Activated gamma-delta T cell treated with Interleukin-2 at 50 U/mL for 16 hours (primary cell): ENCODE measurements around the gene TPM1.

Experiments
- DNase-seq: peaks from one replicate; pipeline ENCODE4 v3.0.0-alpha.2; 2020

TPM1 gene

DNA sequence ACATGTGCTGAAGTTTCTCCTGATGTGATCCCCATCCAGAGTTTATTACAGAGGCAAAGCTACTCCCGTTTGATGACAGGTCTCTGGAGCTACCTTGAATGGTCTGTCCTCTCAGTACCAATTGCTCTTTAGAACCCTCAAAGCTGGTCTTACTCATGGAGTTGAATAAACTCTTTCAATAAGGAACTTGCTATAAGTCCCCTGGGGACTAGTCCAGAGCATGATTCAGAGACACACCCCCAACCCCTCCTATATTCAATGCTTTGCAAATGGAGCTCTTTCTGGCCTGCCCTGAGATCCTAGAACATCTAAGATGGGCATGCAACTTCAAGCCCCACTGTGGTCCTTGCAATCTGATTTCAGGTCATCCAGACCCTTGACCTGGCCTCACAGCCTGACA lies 23.9 kb upstream of the TPM1 start:
- no peak for DNase-seq

DNA sequence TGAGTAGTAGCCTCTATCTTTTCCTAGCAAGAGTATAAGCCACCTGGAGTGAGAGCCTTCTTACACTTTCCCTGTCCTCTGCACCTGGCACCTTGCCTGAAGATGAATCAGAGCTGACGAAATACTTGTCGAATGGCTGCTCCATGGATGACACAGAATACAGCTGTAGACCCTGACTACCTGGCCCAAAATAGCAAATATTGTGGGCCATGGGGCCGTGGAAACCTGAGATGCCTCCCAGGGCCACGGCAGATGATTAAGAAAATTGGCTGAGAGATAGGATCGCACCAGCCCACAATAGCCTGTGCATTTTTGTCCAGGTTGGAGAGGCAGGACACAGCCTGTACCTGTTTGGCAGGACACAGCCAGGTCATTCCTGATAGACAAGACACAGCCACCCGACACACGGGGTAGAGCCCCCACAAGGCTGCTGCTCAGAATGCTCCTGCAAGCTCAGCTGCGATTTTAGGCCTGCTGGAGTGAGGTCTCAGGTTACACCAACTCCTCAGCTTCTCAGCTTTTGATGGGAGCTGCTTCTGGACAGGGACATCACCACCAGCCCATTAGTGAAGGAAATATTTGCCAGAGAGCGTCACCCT lies 22.9 kb upstream of the TPM1 start:
- DNase-seq = no peak

DNA sequence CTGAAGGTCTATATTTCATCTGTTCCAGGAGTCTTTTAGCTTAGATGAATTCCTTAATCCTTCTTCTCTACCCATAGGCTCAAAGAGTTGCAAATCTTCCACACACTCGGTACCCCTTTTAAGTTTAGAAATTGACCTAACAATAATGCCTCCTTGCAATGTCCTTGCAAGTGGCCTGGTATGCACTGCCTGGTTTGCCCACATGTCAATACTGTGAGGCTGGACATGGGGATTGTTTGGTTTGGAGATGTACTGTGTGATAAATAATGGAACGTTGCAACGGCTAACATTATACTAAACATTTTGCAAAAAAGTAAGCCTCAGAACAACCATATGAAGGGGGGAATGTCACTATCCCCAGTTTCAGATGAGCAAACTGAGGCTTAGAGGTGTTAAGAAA lies 22.4 kb upstream of the TPM1 start:
- no peak for DNase-seq

DNA sequence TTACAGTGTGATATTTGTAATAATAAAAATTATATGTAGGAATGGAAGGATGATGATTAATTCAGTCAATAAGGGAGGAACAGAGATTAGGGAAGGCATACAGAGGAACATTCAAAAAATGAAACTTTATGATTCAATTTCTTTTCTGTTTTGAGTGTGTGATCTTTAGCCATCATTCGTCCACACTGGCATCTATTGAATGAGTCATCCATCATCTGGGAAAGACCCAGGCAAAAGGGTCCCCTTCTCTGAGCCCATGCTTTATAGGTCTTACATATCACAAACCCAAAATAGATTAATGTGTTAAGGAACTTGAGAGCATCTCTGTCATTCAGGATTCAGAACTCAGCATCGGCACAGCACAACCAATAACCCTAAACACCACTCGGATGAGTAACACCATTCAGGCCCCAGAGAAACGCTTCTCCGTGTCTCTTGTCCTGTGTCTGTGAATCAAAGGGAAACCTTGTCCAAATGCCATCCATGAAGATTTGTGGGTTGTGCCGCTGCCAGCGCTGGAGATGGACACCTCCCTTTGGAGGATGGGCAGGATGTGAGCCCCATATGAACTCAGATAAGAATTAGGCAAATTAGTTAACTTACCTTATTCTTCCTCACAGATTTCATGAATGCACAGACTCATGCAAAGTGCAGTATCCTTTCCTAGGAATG lies 21.7 kb upstream of the TPM1 start:
- DNase-seq = no peak

DNA sequence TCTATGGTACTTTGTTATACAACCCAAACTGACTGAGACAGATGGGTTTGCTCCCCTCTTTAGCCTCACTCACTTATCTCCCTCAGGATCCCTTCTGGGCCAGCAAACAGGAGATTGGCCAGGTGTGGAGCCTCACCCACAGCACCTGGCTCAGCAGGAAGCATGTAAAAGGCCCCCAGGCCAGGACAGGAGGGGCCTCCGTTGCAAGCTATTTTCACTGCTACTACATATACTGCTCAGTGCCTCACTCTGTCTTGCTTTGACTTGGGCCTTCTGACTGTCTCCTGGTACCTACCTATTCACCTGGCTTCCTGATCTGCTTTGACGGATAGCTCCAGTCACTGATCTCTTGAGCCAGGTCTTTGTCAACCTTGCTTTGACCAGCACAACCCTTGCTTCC lies 20.4 kb upstream of the TPM1 start:
- DNase-seq = no peak

DNA sequence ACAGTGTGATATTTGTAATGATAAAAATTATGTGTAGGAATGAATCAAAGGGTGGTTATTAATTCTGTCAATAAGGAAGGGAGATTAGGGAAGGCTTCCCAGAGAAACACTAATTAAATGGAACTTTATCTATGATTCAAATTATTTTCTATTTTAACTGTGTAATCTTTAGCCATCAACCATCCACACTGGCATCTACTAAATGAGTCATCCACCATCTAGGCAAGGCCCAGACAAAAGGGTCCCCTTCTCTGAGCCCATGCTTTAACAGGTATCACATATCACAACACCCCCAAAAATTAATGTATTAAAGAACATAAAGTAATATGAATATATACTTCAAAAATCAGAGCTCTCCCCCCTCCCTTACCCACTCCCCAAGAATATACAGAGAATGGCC lies 19.9 kb upstream of the TPM1 start:
- no peak for DNase-seq

DNA sequence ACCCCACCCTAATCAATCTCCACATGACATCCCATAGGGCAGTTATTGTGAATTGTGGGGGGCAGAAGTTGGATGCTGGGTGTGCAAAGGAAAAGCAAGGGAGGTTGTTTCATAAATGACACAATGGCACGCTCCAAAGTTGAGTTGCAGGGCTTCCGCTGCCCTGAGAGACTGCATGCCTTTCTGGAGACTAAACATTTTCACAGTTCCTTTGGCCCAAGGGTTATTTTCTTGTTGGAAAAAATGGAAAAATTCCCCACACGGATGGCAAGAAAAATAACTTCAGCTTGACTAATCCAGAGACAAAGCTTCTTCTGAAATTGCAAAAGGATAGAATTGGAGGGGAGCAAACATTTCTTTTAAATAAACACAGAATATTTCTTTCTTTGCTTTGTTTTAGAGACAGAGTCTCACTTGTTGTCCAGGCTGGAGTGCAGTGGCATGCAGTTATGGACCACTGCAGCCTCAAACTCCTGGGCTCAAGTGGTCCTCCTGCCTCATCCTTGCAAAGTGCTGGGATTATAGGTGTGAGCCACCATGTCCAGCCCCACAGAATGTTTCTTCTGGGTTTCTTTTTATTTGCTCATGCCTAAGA lies 19.1 kb upstream of the TPM1 start:
- DNase-seq = no peak

DNA sequence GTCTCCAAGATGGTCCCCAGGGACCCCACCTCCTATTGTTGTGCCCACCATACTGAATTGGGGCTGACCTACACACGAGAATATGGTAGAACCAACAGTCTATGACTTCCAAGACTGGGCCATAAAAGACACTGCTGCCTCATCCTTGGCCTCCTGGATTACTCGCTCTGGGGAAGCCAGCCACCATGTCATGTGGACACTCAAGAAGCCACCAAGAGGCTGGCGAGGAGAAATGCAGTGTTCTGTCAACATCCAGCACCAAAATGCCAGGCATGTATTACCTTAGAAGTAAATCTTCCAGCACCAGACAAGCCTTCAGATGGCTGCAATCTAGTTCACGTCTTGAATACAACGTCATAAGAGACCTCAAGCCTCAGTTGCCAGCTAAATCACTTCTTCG lies 17.1 kb upstream of the TPM1 start:
- no peak for DNase-seq

DNA sequence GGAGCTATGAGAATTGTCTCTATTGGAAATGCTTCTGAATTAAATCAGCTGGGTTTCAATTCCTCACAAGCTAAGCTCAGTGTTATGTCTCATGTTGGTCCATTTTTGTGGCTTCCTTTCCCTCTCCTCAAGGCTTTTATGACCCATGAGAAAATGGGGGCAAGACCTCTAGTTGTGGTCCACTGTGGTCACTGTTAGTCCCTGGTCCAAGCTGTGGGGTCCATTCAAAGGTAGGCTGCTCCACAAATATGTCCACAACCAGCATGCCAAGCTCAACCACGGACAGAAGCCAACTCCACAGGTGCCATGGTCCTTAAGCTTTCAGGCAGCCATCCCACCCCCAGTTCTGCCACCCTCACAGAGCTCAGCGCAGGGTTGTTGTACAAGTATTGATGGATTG lies 14.9 kb upstream of the TPM1 start:
- no peak for DNase-seq

DNA sequence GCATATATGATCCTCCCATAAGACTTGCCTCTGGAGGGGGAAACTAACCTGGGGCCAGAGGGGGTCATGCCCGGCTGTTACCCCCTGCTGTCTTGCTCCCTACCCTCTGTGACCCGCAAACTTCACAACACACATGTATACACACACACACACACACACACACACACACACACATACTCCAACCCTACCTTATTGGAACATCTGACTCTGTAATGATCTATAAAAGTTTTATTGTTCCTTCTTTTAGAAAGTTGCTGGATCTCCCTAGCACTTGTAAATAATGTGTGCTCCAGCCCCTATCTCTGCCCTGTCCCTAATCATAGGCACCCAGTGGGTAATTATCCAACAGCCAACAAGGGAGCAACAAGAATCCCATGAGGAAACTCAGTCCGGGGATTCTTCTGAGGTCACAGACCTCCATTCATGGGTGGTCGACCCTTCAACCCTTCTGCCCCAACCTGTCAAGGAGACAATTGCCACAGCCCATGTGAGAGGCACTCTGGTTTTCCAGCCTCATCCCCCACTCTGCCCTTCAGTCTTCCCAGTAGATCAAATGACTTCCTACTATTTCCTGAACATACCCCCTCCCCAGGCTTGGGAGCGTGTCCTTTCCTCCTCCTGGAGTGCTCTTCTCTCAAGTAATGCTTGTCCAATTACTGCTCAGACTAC lies 14.0 kb upstream of the TPM1 start:
- DNase-seq = no peak

DNA sequence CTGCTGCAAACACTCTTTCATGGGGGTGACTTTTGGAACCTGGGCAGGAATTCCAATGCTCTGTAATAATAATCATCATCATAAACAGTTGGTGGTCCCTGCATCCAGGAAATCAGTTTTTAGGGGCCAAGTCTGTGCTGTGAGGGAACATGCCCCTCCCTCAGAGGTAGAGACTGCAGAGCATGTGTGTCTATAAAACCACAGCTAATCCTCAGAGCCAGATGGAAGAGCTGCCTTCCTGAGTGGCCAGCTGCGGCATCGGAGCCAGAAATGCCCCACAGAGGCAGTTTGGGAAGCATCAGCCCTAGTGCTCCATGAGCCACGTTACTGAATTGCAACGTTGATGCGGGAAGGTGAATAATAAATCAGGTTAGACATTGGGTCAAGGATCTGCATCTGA lies 12.9 kb upstream of the TPM1 start:
- DNase-seq = no peak

DNA sequence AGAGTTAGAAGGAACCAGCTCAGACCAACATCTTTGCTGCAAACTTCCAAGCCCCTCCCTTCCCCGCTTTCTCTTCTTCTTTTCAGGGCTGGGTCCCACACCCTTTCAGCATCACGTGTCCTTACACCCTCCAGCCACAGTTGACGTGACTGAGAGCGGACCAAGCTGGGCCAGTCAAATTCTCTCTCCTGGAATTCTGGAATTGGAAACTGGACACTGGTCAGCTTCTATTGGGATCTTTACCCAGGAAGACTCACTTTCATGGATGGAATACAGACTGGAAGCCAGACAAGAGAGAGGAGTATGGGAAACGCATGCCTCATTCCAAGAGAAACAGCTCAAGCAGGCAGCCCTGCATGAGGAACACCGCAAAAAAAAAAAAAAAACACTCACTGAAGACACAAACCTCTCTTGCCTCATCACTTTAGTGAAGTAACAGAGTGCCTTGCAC lies 12.4 kb upstream of the TPM1 start:
- DNase-seq = no peak

DNA sequence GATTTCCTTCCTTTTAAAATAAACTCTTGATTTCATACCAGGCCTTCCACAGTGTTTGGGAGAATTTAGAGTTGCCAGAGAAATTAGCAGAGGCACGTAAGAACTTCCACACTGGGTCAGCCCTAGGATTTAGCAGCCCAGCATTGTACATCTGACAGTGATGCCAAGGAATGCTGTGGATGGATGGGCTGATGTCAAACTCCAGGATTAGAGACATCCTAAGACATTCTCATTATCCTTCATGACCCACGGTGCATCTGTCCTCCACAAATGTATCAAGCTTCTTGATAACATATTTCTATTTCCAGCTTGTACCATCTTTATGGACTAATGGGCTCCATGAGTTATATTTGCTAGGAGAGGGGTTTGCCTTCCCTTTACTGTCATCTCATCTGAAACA lies 8.0 kb upstream of the TPM1 start:
- DNase-seq = no peak

DNA sequence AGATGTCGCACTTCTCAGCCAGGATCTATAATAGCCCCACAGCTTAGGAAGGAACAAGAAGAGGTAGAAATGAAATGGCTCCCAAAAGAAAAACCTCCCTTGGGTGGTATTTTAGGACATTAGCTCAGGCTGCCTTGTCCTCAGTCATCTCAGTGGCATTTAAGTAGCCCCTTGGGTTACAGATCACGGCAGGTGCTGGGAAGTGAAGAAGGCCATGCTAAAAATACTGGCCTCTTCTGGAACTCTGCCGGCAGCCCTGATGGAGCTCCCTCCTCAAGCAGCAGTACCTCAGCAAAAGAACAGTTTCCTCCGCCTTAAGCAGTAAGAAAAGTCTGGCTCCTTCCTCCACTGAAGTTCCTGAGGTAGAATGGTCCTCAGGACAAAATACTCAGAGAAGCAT lies 7.3 kb upstream of the TPM1 start:
- DNase-seq = no peak

DNA sequence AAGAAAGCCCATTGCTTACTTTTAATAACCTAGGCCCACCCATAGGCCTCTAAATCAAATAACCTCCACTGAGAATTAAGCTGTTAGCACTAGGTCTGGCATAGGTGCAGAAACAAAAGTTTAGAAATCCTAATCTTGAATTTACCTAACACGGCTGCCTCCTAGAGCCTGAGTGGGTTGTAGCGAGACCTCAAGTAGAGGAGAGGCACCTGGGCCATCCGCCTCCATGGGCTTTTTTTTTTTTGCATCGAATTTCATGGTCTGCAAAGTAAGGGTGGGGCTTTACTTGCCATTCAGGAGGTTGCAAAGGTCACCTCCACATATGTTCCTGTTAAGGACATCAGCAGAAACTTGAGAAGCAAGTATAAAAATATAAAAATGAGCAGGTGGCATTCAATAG lies 6.6 kb upstream of the TPM1 start:
- DNase-seq = no peak

DNA sequence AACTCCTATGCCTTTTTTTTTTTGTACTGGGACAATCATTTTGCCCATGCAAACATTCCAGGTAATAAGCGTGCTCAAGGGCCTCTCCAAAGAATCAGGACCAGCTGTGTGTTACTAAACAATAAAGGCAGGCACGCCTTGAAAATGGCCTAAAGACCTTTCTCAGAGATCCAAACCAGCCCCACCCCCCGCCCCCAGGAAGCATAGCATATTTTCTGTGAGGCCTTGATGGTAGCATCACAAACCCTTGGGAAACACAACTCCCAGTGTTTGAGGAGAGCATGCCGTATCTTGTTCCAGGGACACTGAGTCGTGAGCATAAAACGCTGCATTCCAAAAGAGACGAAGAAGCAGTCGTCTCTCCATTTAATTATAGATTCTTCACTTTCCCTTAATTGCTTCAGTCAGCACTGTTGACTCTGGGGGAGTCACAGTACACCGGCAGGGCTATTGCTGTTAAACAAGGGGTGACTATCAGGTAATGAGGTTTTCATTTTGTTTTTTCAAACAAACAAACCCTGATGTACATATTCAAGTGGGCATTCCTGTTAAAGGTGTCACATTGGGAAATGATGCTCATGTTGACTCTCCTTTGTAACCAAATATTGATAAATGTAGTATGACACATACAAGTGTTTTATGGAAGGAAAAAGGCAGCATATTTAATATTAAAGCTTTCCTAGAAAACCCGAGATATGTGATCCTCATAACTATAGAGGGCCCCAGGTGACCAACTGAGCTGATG lies 4.4 kb upstream of the TPM1 start:
- no peak for DNase-seq

DNA sequence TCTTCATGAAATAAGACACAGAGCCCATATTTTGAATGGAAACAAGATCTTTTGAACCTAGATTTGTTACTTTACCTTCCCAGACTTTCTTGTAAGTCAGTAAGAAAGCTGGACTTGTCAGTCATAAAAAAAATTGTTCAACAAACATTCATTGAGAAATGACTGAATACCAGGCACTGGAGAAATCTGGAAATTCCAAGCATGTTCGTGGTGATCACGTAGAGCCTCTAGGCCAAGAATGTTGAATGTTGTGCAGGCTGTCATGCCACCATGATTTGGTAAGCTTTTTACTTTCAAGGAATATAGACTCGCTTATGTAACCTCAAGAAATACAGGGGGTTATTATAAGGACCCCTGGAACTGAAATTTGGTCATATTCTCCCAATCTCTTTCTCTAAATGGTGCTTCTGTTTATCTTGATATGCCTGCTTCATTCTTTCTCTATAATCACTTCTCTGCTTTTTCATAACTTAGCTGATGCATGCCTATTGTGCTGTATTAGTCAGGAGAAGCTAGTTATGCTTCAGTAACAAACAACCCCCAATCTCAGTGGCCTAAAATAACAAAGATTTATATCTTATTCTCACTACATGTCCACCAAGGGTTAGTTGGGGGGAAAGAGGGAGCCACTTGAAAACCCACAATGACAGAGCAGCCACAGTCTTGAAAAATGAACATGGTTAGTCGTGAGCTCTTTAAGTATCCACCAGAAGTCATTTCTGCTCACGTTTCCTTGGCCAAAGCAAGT lies 3.4 kb upstream of the TPM1 start:
- DNase-seq = no peak

DNA sequence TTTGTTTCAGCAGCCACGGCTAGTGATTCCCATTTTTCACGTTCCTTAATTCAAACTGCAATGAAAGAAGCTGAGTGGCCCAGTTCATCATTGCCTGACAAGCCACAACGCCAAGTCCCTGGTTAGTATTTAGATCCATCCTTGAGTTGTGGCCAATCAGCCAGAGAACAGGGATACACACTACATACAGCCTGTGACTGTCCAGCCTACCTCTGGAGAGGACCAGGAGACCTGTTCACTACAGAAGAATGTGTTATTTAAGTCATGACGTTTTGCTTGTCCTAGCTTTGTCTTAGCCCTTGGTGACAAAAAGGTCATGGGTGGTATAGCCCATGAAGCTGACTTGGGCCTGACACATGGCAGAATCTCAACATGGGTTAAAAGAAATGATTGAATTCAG lies 2.7 kb upstream of the TPM1 start:
- no peak for DNase-seq

DNA sequence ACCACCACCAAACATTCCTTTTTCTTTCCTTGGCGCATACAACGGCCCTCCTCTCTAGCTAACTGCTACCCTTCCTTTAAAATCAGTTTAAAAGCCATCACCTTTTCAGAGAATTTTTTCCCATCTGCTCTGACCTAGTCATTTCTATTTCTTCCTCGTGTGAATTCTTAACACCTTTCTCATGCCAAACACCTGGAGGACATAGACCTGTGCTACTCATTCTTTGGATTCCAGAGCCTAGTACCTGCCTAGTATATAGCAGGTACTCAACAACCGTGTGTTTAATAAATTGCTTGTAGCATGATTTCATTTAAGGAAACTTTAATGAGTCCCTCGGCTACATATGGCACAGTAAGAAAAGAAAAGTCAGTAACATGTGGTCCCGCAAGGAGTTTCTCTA lies 2.0 kb upstream of the TPM1 start:
- no peak for DNase-seq

DNA sequence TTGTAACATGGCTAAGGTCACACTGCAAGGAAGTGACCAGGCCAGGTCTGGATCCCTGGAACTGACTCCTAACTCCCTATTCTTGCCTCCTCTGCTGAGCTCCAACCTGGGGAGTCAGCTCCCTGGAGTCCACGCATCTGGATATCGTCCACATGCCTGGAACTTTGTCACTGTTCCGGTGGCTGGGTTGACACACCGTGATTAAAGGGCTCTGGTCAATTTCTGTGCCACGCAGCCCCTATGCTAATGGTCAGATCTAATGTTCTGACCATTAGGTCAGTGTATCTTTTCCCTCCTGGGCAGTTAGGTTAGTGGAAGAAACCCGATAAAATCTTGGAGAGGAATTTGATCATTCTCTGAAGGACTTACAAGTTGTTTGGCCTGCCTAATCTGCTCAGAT lies 1.6 kb upstream of the TPM1 start:
- no peak for DNase-seq

DNA sequence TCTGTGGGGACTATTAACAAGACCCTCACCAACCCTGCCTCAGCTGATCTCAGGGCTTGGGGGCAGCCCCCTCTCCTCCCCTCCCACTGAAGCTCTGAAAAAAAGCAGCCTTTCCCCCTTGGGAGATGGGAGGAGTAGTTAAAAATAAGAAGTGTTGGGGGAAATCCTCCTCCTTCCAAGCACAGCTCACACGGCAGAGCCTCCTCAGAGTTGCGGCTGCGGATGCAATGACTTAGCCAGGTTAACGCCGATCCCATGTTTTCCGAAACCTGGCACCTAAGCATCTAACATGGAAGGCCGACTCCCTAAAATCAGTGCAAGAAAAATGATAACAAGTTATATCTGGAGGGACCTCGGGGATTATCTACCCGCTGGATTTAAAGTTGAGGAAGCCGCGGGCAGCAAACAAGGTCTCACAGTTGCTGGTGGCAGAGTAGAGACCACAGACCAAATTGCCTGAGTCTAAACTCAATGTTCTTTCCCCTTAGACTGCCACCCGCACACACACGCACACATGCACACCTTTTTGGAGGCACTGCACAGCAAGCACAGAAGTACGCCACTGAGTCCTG lies 1.1 kb upstream of the TPM1 start:
- no peak for DNase-seq

DNA sequence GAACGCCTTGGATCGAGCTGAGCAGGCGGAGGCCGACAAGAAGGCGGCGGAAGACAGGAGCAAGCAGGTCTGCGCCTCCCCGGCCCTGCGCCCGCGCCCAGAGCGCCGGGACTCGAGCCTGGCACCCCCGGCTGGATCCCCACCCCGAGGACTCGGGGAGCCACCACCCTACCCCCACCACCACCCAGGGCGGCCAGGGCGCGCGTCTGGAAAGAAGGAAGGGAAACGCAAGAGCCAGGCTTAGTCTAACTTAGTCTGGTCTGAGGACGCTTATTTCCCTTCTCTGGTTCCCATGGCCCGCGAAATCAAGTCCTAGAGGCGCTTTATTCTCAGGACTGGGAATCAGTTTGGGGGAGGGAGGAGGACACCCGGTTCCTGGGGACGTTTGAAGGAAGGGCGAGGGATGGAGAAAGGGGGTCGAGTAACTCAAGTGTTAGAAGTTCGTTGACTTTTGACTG lies 359 bp downstream of the TPM1 start:
- no peak for DNase-seq
